Subcutaneous adipose tissue (tissue), 4 donors: ENCODE measurements around the gene PALD1. TPM values are rescaled to one million over a fixed set of nuclear protein-coding genes. Genes with fewer than 3 reads are reported as not detected.

Experiments
- total RNA-seq, 4 donors: library from RNA; depleted of rRNA; stranded (reverse); fragments of >200 nt; gene quantifications; one replicate each; pipeline ENCODE4 v1.1.0, GENCODE V29; 2016
- TF ChIP-seq, protein P1 (sequence below): fragments of 450-650 bp; IDR thresholded peaks from one replicate; pipeline ENCODE4 v1.5.1; 2016; ENCODE audit warnings: low read depth, mild to moderate bottlenecking, control low read depth, antibody characterized with exemption, moderate library complexity

Gene PALD1
- total RNA-seq, 4 donors from 2014 or later, result 1.0 to 4.5 (median 2.9) TPM

DNA sequence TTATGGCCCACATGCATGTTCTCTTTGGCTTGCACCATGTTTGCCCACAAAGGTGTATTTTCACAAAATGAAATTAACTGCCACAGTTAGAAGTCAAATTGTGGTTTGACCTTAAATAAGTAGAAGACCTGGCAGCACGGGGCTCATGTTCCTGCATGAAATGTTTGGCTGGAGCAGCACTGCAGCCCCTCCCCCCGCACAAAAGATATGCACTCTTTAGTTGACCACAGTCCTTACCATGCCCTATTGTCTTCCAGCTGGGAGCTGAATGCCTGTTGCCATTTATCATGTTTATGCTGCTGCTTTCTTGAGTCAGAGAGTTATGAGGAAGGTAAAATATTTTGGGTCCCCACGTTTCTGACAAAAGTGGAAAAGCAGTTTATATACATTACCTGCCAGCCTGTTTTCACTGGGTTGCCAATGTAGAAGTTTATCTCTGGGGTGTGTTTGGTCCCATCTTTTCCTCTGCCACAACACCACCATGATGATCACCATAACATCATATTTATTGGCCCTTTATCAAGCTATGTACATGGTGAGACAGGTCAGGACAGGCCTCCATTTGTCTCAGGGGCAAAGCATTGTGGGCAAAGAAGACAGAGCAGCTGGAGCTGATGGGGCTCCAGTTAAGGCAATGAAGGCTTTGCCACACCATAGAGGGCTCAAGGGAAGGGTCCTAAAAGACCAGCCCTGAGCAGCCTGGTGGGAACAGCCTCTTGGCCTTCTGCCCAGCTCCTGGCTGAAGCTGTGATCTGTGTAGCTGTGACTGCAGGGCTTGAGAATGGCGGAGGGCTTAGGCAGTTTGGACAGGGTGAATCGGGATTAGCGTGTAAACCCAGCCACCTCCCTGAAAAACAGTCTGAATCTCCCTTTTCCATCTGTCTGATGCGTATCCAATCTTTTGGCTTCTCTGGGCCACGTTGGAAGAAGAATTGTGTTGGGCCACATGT lies 118.6 kb downstream of the PALD1 start:
- TF ChIP-seq, protein P1, sequence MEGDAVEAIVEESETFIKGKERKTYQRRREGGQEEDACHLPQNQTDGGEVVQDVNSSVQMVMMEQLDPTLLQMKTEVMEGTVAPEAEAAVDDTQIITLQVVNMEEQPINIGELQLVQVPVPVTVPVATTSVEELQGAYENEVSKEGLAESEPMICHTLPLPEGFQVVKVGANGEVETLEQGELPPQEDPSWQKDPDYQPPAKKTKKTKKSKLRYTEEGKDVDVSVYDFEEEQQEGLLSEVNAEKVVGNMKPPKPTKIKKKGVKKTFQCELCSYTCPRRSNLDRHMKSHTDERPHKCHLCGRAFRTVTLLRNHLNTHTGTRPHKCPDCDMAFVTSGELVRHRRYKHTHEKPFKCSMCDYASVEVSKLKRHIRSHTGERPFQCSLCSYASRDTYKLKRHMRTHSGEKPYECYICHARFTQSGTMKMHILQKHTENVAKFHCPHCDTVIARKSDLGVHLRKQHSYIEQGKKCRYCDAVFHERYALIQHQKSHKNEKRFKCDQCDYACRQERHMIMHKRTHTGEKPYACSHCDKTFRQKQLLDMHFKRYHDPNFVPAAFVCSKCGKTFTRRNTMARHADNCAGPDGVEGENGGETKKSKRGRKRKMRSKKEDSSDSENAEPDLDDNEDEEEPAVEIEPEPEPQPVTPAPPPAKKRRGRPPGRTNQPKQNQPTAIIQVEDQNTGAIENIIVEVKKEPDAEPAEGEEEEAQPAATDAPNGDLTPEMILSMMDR, result no peak

- TF ChIP-seq, protein P1, result no peak
Measured at GRCh38 chr10:70597856-70598815, 119.6 kb downstream of the PALD1 start.

DNA sequence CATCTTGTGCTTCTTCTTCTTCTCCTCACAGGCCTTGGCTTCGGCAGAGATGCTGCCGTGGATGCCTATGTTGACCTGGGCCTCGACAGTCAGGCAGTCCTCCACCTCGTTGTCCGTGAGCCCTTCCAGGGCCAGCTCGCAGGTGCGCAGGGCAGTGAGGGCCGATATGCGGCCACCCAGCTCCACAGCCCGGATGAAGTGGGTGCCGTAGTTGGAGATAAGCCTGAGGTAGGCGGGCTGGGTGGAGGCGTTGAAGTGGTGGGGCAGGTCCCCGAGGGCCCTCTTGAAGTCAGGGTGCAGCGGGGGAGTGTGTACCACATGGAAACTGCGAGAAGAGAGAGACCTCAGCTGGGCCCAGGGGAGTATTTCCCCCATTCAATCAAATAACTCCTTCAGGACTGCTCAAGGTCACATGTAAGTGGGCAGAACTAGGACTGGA lies 120.3 kb downstream of the PALD1 start:
- TF ChIP-seq, protein P1, result no peak

- TF ChIP-seq, protein P1, result no peak
Measured at GRCh38 chr10:70599319-70599718, 120.8 kb downstream of the PALD1 start.

GRCh38 chr10:70599791-70600190 lies 121.2 kb downstream of the PALD1 start:
- TF ChIP-seq, protein P1, result no peak

GRCh38 chr10:70600512-70601395 lies 122.2 kb downstream of the PALD1 start:
- TF ChIP-seq, protein P1, result no peak
